Neuronal stem cell (in vitro differentiated cells): ENCODE results near the gene MACROH2A2.

Experiments
- DNase-seq: peaks from one replicate; pipeline ENCODE4 v3.0.0-alpha.2; 2013; ENCODE audit warnings: low spot score
- H2AFZ ChIP-seq: one replicate; pipeline ENCODE4 v1.6.1; 2013; ENCODE audit warnings: mild to moderate bottlenecking, low read length, inconsistent platforms
- H2AK5ac ChIP-seq: 2 replicates; pipeline ENCODE4 v1.6.1; 2013; ENCODE audit warnings: low read depth, mild to moderate bottlenecking, inconsistent platforms, low read length, moderate library complexity, mixed read lengths
- H2BK120ac ChIP-seq: 2 replicates; pipeline ENCODE4 v1.6.1; 2013; ENCODE audit warnings: low read depth, mild to moderate bottlenecking, inconsistent platforms, low read length, moderate library complexity, mixed read lengths
- H2BK12ac ChIP-seq: one replicate; pipeline ENCODE4 v1.6.1; 2013; ENCODE audit warnings: low read length, inconsistent platforms
- H2BK15ac ChIP-seq: 2 replicates; pipeline ENCODE4 v1.6.1; 2013; ENCODE audit warnings: mild to moderate bottlenecking, low read length, inconsistent platforms, mixed read lengths
- H2BK5ac ChIP-seq: one replicate; pipeline ENCODE4 v1.6.1; 2013; ENCODE audit warnings: inconsistent platforms, mild to moderate bottlenecking, low read length, moderate library complexity
- H3K14ac ChIP-seq: one replicate; pipeline ENCODE4 v1.6.1; 2013; ENCODE audit warnings: low read length, inconsistent platforms
- H3K18ac ChIP-seq: 2 replicates; pipeline ENCODE4 v1.6.1; 2013; ENCODE audit warnings: low read length, inconsistent platforms
- H3K23ac ChIP-seq: 2 replicates; pipeline ENCODE4 v1.6.1; 2013; ENCODE audit warnings: low read depth, mild to moderate bottlenecking, mixed read lengths, low read length, inconsistent platforms; ENCODE audit not compliant: poor library complexity
- H3K27ac ChIP-seq: replicated peaks from 3 replicates; pipeline ENCODE4 v1.5.1; 2013; ENCODE audit warnings: low read length, inconsistent platforms
- H3K27me3 ChIP-seq, 3 experiments: 2 replicates each; pipeline ENCODE4 v1.6.1; 2013; ENCODE audit warnings: low read length in 3 of 3, mild to moderate bottlenecking in 2 of 3, inconsistent platforms in 1 of 3, low read depth in 1 of 3, mixed read lengths in 1 of 3, moderate library complexity in 1 of 3; ENCODE audit not compliant: control insufficient read depth in 3 of 3, insufficient read depth in 3 of 3
- H3K36me3 ChIP-seq, 2 donors: replicated peaks in 1 of 2; 2 replicates each; pipeline ENCODE4 v1.6.1; 2013; ENCODE audit warnings: low read length in 2 of 2; ENCODE audit not compliant: control insufficient read depth in 2 of 2, insufficient read depth in 2 of 2
- H3K4ac ChIP-seq: 2 replicates; pipeline ENCODE4 v1.6.1; 2013; ENCODE audit warnings: inconsistent platforms, mild to moderate bottlenecking, low read length, moderate library complexity
- H3K4me1 ChIP-seq, 2 donors: 1 replicate in 1 of 2; 2 replicates in 1 of 2; pipeline ENCODE4 v1.6.1; 2013; ENCODE audit warnings: low read length in 2 of 2, low read depth in 1 of 2; ENCODE audit not compliant: control insufficient read depth in 2 of 2, insufficient read depth in 1 of 2
- H3K4me2 ChIP-seq: one replicate; pipeline ENCODE4 v1.6.1; 2013; ENCODE audit warnings: mild to moderate bottlenecking, low read length, inconsistent platforms; ENCODE audit not compliant: insufficient read depth, poor library complexity, severe bottlenecking
- H3K4me3 ChIP-seq, 2 donors: 2 replicates each; pipeline ENCODE4 v1.5.1; 2013; ENCODE audit warnings: low read length in 2 of 2, mild to moderate bottlenecking in 2 of 2, inconsistent platforms in 1 of 2, moderate library complexity in 1 of 2
- H3K79me1 ChIP-seq: one replicate; pipeline ENCODE4 v1.6.1; 2013; ENCODE audit warnings: low read depth, mild to moderate bottlenecking, inconsistent platforms, low read length, moderate library complexity
- H3K9ac ChIP-seq: one replicate; pipeline ENCODE4 v1.6.1; 2013; ENCODE audit warnings: mild to moderate bottlenecking, low read depth, low read length, inconsistent platforms; ENCODE audit not compliant: poor library complexity
- H3K9me3 ChIP-seq, 2 donors: replicated peaks in 1 of 2; 2 replicates each; pipeline versions ENCODE3 to v1.6.1; 2013; ENCODE audit warnings: low read length in 2 of 2, mild to moderate bottlenecking in 2 of 2, inconsistent platforms in 1 of 2, low read depth in 1 of 2, mixed read lengths in 1 of 2, moderate library complexity in 1 of 2; ENCODE audit not compliant: control insufficient read depth in 2 of 2, insufficient read depth in 1 of 2
- H4K8ac ChIP-seq: one replicate; pipeline ENCODE4 v1.6.1; 2013; ENCODE audit warnings: low read depth, mild to moderate bottlenecking, inconsistent platforms, low read length, moderate library complexity
- H4K91ac ChIP-seq: one replicate; pipeline ENCODE4 v1.6.1; 2013; ENCODE audit warnings: low read length, low read depth, mild to moderate bottlenecking, inconsistent platforms; ENCODE audit not compliant: poor library complexity
- WGBS, 2 donors: extraction: QIAGEN DNeasy Blood & Tissue Kit; methylation state at CpG; one replicate each; pipeline ENCODE4 v1.1.7; 2013; ENCODE audit warnings: missing lambda C conversion rate in 2 of 2, mixed read lengths in 1 of 2; ENCODE audit not compliant: insufficient read length in 2 of 2, insufficient replicate concordance in 1 of 2; ENCODE audit errors: extremely low coverage in 2 of 2; 5-methylcytosine and 5-hydroxymethylcytosine counted together

Gene MACROH2A2

DNA sequence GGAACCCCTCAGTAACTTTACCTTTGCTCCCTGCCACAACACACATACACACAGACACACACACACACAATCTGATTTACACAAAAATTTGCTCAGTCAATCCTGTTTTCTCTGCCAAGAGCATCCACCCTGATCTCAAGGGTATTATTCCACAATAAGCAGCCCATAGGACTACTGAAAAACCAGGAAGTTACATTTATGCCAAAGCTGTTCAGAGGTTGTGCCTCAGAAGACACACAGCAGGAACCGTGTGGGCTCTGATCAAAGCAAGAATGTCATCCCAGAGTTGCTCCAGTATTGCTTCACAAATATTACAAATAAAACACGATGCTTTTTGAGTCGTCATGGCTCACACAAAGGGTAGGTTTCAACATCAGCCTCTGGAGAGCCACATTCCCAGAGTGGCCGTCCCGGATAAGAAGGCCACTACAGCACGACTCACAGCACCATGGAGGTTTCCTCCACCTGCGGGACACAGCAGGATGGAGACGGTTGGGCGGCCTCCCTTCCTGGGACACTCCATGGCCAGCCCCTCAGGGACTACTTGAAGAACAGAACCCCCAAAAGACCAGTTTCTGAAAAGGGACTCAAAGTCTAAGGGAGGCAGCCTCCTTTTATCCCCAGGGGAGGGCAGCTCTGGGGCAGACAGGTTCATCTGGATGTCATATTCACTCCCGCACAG lies 78.4 kb downstream of the MACROH2A2 start:
- Histone ChIP-seq H3K79me1 (no peaks in the 10 kb centered on the region), H3K4me1 (peaks cover 0 to 3% of the 10 kb centered on the region in 2 donors), H3K9me3 (no peaks in the 10 kb centered on the region), H3K36me3 (no peaks in the 10 kb centered on the region), H3K27me3 (peaks cover 4 to 56% (median 31%) of the 10 kb centered on the region in 3 experiments), H3K9ac (no peak overlapping the region), H3K4me2 (no peak overlapping the region), H4K8ac (no peak overlapping the region), H3K23ac (no peak overlapping the region), H4K91ac (no peak overlapping the region), H3K4me3 (no peak overlapping the region), H2AK5ac (no peak overlapping the region), H3K27ac (no peak overlapping the region), H2BK15ac (no peak overlapping the region), H3K18ac (no peak overlapping the region), H2BK5ac (no peak overlapping the region), H2AFZ (no peak overlapping the region), H3K14ac (no peak overlapping the region), H3K4ac (no peak overlapping the region), H2BK120ac (no peak overlapping the region), H2BK12ac (no peak overlapping the region)
- no CpG with 5 or more reads among the region's 10 CpGs for WGBS, 2 donors
- no peak for DNase-seq

DNA sequence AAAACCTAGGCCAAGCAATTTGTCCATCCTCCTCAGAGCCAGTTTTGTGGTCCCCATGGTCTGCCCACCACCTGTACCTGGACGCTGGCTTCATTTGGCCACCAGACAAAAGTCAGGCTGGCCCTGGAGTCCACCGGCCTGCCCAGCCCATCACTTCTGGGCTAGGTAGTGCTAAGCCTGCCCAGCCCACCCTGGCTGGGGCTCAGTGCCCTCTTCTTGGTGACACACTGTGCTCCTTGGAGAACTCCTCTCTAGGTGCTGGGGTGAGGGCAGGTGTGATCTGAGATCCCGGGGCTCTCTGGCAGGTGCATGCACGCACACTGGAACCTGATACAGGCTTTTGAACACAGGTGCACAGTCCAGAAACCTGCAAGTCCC lies 78.9 kb downstream of the MACROH2A2 start:
- Histone ChIP-seq H3K9me3 (no peaks in the 10 kb centered on the region), H3K36me3 (no peaks in the 10 kb centered on the region), H3K4me2 (no peak overlapping the region), H3K18ac (no peak overlapping the region), H4K8ac (no peak overlapping the region), H3K14ac (no peak overlapping the region), H2AFZ (no peak overlapping the region), H2BK12ac (no peak overlapping the region), H2BK5ac (no peak overlapping the region), H3K4me3 (no peak overlapping the region), H3K27me3 (peaks cover 4 to 56% (median 31%) of the 10 kb centered on the region in 3 experiments), H3K79me1 (no peaks in the 10 kb centered on the region), H2BK120ac (no peak overlapping the region), H3K4me1 (peaks cover 0 to 3% of the 10 kb centered on the region in 2 donors), H2AK5ac (no peak overlapping the region), H3K4ac (no peak overlapping the region), H3K9ac (no peak overlapping the region), H2BK15ac (no peak overlapping the region), H3K27ac (no peak overlapping the region), H3K23ac (no peak overlapping the region), H4K91ac (no peak overlapping the region)
- DNase-seq = no peak
- WGBS, 2 donors = no CpG with 5 or more reads among the region's 4 CpGs

DNA sequence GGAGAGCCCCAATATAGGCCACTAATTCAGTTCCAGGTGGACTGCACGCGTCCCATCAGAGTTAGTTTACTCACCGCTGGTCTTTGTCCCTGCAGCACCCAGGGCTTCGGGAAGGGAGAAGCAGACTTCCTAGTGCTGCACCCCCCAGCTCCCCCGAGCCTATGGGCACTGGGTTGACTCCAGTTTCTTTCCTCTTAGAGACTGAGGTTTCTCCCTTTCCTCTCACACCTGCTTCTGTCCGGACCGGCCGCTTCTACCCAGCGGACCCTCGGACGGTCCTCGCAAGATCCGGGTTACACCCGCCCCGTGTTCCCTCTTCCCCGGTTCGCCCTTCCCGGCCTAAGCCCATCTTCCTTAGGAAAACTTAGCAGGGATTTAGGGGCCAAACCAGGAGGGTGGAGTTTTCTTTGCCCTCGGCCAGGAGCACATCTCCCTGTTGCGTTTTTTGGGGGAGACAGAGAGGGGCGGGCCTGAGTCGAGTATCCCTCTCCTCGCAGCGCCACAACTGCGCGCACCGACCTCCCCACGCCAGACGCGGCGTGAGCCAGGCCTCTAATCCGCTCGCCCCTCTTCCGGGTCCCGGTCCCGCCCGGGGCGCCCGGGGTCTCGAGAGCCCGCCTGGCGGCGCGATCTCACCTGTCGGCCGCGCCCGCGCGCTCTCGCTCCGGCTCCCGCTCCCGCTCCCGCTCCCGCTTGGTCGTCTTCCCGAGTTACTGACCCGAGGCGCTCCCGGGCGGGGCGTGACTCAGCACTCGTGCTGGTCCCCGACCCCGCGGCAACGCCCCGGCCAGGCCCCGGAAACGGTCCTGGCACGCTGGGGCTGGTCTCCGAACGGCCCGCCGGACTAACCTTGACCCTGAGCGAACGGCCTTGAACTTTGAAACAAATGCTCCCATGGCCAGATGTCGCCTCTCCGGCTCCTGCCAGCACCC lies 79.7 kb downstream of the MACROH2A2 start, which contains the start of gene AIFM2:
Gene AIFM2, minus strand, starts transcription at position 728 of the 932 bp plus-strand sequence. CDS start 8,741 bp downstream, outside the sequence.
- Histone ChIP-seq H3K79me1 (no peaks in the 10 kb centered on the region), H2BK120ac (no peak within 1 kb of the TSS), H3K23ac (peak within 1 kb of the TSS; percentile 61), H3K4me2 (peak within 1 kb of the TSS; percentile 85), H3K9ac (no peak within 1 kb of the TSS), H4K8ac (no peak within 1 kb of the TSS), H4K91ac (no peak within 1 kb of the TSS), H3K36me3 (no peaks in the 10 kb centered on the region), H3K18ac (no peak within 1 kb of the TSS), H2BK5ac (no peak within 1 kb of the TSS), H3K9me3 (no peaks in the 10 kb centered on the region), H3K27ac (no peak within 1 kb of the TSS), H2BK12ac (no peak within 1 kb of the TSS), H2BK15ac (no peak within 1 kb of the TSS), H2AK5ac (no peak within 1 kb of the TSS), H3K27me3 (peaks cover 4 to 50% (median 31%) of the 10 kb centered on the region in 3 experiments), H3K4me1 (peaks cover 0 to 3% of the 10 kb centered on the region in 2 donors), H3K4ac (no peak within 1 kb of the TSS), H3K14ac (no peak within 1 kb of the TSS), H3K4me3 (peak within 1 kb of the TSS; percentile 35 to 73), H2AFZ (peak within 1 kb of the TSS; percentile 89)
- WGBS, 2 donors = no CpG with 5 or more reads among the region's 80 CpGs
- DNase-seq = peak; percentile 40

DNA sequence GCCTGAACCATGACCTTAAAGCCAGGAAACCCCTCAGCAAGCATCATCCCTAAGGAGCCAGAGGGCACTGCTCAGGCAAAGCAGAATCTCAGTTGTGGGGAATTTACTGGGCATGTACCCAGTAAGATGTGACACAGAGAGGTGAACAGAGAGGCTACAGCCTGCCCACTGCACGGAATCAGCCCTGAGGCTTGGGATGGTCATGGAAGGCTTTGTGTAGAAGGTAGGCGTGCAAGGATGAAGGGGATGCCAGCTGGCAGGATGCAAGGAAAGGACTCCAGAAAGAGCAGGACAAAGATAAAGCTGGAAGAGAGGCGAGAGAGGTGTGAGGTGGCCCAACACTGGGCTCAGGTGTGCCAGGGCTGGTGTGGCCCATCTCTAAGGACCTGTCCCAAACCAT lies 82.4 kb downstream of the MACROH2A2 start:
- H3K18ac ChIP-seq = peak overlapping the region; percentile 4
- no peak overlapping the region for H3K14ac ChIP-seq
- H2AFZ ChIP-seq = no peak overlapping the region
- no peak overlapping the region for H2BK5ac ChIP-seq
- no peak overlapping the region for H3K9ac ChIP-seq
- peaks cover 4 to 46% (median 31%) of the 10 kb centered on the region in 3 experiments for H3K27me3 ChIP-seq
- no CpG with 5 or more reads among the region's 3 CpGs for WGBS, 2 donors
- H4K91ac ChIP-seq = no peak overlapping the region
- H3K27ac ChIP-seq = no peak overlapping the region
- no peaks in the 10 kb centered on the region for H3K79me1 ChIP-seq
- H3K4ac ChIP-seq = no peak overlapping the region
- H3K9me3 ChIP-seq = no peaks in the 10 kb centered on the region
- H3K36me3 ChIP-seq = peaks cover 0 to 2% of the 10 kb centered on the region in 2 donors
- H3K4me2 ChIP-seq = no peak overlapping the region
- no peak overlapping the region for H2BK12ac ChIP-seq
- H4K8ac ChIP-seq = no peak overlapping the region
- DNase-seq = no peak
- H2AK5ac ChIP-seq = no peak overlapping the region
- H3K23ac ChIP-seq = no peak overlapping the region
- H3K4me1 ChIP-seq = peaks cover 0 to 3% of the 10 kb centered on the region in 2 donors
- H3K4me3 ChIP-seq = no peak overlapping the region
- no peak overlapping the region for H2BK15ac ChIP-seq
- H2BK120ac ChIP-seq = no peak overlapping the region
